NOMO-1 treated with dmso at 0.1 percent for 144 hours (cell line): Measurements from ENCODE around the gene ASB18.

ENCODE experiments used
- DNase-seq: peaks from one replicate; lab custom pipeline; 2025; ENCODE audit not compliant: unreplicated experiment; lab: John Stamatoyannopoulos, UW

The ASB18 gene

GRCh38 chr2:236175548-236176150 lies 88.6 kb downstream of the ASB18 start:
- DNase-seq: no peak

GRCh38 chr2:236173729-236174607 lies 90.2 kb downstream of the ASB18 start:
- no peak for DNase-seq

GRCh38 chr2:236173036-236173728 lies 91.0 kb downstream of the ASB18 start:
- no peak for DNase-seq

- no peak for DNase-seq
Observed at GRCh38 chr2:236172255-236173035, 91.8 kb downstream of the ASB18 start.

GRCh38 chr2:236171680-236172254 lies 92.4 kb downstream of the ASB18 start:
- no peak for DNase-seq

- no peak for DNase-seq
Observed at GRCh38 chr2:236171181-236171679, 93.0 kb downstream of the ASB18 start.

GRCh38 chr2:236170590-236171165 lies 93.5 kb downstream of the ASB18 start:
- DNase-seq: no peak

- DNase-seq: no peak
Observed at GRCh38 chr2:236169741-236170589, 94.2 kb downstream of the ASB18 start.

GRCh38 chr2:236169151-236169721 lies 95.0 kb downstream of the ASB18 start:
- no peak for DNase-seq

- no peak for DNase-seq
Observed at GRCh38 chr2:236168110-236169080, 95.8 kb downstream of the ASB18 start, which contains the start of gene GBX2. TSS of gene GBX2 (minus strand) at chr2:236168386. CDS start at chr2:236167971, 415 bp downstream.

GRCh38 chr2:236167297-236168109 lies 96.7 kb downstream of the ASB18 start:
- DNase-seq: no peak

- no peak for DNase-seq
Observed at GRCh38 chr2:236166796-236167296, 97.4 kb downstream of the ASB18 start.

GRCh38 chr2:236165842-236166795 lies 98.1 kb downstream of the ASB18 start:
- DNase-seq: no peak

- no peak for DNase-seq
Observed at GRCh38 chr2:236164925-236165841, 99.0 kb downstream of the ASB18 start.
